Smooth muscle cell (in vitro differentiated cells): Measurements from ENCODE around the gene TIGAR. TPM values are rescaled to one million over a fixed set of nuclear protein-coding genes. Genes with fewer than 3 reads are reported as not detected.
A peak's percentile ranks its signal among the peaks of the same experiment; 100 is the strongest.

Experiments
- DNase-seq: peaks from one replicate; lab custom pipeline; 2025; ENCODE audit not compliant: unreplicated experiment; lab: John Stamatoyannopoulos, UW
- H2AFZ ChIP-seq: fragments of 200-600 bp; sonication (generic); 2 replicates; pipeline ENCODE4 v1.6.0; 2016; ENCODE audit warnings: antibody characterized with exemption, low read depth, mild to moderate bottlenecking
- H3F3A ChIP-seq: fragments of 200-600 bp; sonication (generic); 2 replicates; pipeline ENCODE4 v1.6.0; 2017; ENCODE audit warnings: antibody characterized with exemption, low read depth
- H3K27ac ChIP-seq: fragments of 200-600 bp; sonication (generic); 2 replicates; pipeline ENCODE4 v1.5.1; 2016; ENCODE audit warnings: low read depth, mild to moderate bottlenecking
- H3K27me3 ChIP-seq: fragments of 200-600 bp; sonication (generic); 2 replicates; pipeline ENCODE4 v1.6.1; 2016; ENCODE audit warnings: low read depth, mild to moderate bottlenecking
- H3K36me3 ChIP-seq: fragments of 200-600 bp; sonication (generic); 2 replicates; pipeline ENCODE4 v1.5.1; 2016; ENCODE audit warnings: low read depth
- H3K4me1 ChIP-seq: fragments of 200-600 bp; sonication (generic); 2 replicates; pipeline ENCODE4 v1.5.1; 2016; ENCODE audit warnings: low read depth
- H3K4me2 ChIP-seq: fragments of 200-600 bp; sonication (generic); 2 replicates; pipeline ENCODE4 v1.6.0; 2016; ENCODE audit warnings: mild to moderate bottlenecking
- H3K4me3 ChIP-seq: fragments of 200-600 bp; sonication (generic); 2 replicates; pipeline ENCODE4 v1.5.1; 2016; ENCODE audit warnings: mild to moderate bottlenecking
- H3K79me2 ChIP-seq: fragments of 200-600 bp; sonication (generic); 2 replicates; pipeline ENCODE4 v1.6.0; 2016; ENCODE audit warnings: low read depth, mild to moderate bottlenecking
- H3K9ac ChIP-seq: fragments of 200-600 bp; sonication (generic); 2 replicates; pipeline ENCODE4 v1.6.0; 2016; ENCODE audit warnings: low read depth
- H3K9me3 ChIP-seq: fragments of 200-600 bp; sonication (generic); replicated peaks from 2 replicates; pipeline ENCODE4 v1.5.1; 2016; ENCODE audit warnings: low read depth
- H4K20me1 ChIP-seq: fragments of 200-600 bp; sonication (generic); 2 replicates; pipeline ENCODE4 v1.6.0; 2016; ENCODE audit warnings: low read depth
- CTCF ChIP-seq: fragments of 200-600 bp; sonication (generic); IDR thresholded peaks from 2 replicates; pipeline ENCODE4 v1.5.1; 2017; ENCODE audit warnings: borderline replicate concordance, mild to moderate bottlenecking, antibody characterized with exemption; ENCODE audit not compliant: insufficient read depth, poor library complexity, severe bottlenecking
- WGBS: methylation state at CpG from one replicate; pipeline ENCODE4 v1.1.7; 2016; ENCODE audit warnings: low lambda C conversion rate; 5-methylcytosine and 5-hydroxymethylcytosine counted together
- polyA plus RNA-seq: library from polyadenylated mRNA; unstranded; fragments of >200 nt; fragmentation: Nextera tagmentation; extraction: Ambion mirVana; gene quantifications from 2 replicates; pipeline ENCODE4 v1.2.1, GENCODE V29; 2016
- total RNA-seq: library from RNA; depleted of rRNA; stranded (reverse); fragments of >200 nt; gene quantifications from 2 replicates; pipeline ENCODE4 v1.2.3, GENCODE V29; 2014

The TIGAR gene
- total RNA-seq (21.0 and 21.6 TPM in 2 replicates), polyA plus RNA-seq (26.1 and 36.0 TPM in 2 replicates)

- no peaks in the 10 kb centered on the region for H3K36me3 ChIP-seq
- no peak for TF ChIP-seq CTCF
- 1% methylated on average over 73 of the region's 76 CpGs for WGBS
Measured at GRCh38 chr12:4320853-4321701, at the start of gene TIGAR. Gene TIGAR, plus strand, starts transcription at chr12:4321213. Its CDS starts 59 bp downstream, at chr12:4321272.

GRCh38 chr12:4271717-4272423, 49.1 kb upstream of the TIGAR start:
- H3K36me3 ChIP-seq: no peaks in the 10 kb centered on the region
- peak overlapping the region; percentile 96 for H3K4me2 ChIP-seq
- 1% methylated on average over 27 of the region's 43 CpGs for WGBS
- H3K9me3 ChIP-seq: no peaks in the 10 kb centered on the region
- peaks cover 5% of the 10 kb centered on the region for H3F3A ChIP-seq
- H2AFZ ChIP-seq: peak overlapping the region; percentile 69
- peak overlapping the region; percentile 84 for H3K4me3 ChIP-seq
- peak overlapping the region; percentile 70 for H3K9ac ChIP-seq
- H3K4me1 ChIP-seq: peaks cover 19% of the 10 kb centered on the region
- peaks cover 33% of the 10 kb centered on the region for H3K79me2 ChIP-seq
- DNase-seq: peak; percentile 64
- H3K27me3 ChIP-seq: peaks cover 13% of the 10 kb centered on the region
- H3K27ac ChIP-seq: peak overlapping the region; percentile 98
- peaks cover 27% of the 10 kb centered on the region for H4K20me1 ChIP-seq
- no peak for TF ChIP-seq CTCF

More at GRCh38 chr12:4320853-4321701, at the start of gene TIGAR:
- Histone ChIP-seq H3K9me3 (no peaks in the 10 kb centered on the region), H4K20me1 (peaks cover 39% of the 10 kb centered on the region), H3K4me1 (peaks cover 9% of the 10 kb centered on the region), H3K4me3 (peak within 1 kb of the TSS; percentile 94), H3K27me3 (no peaks in the 10 kb centered on the region), H3F3A (peaks cover 3% of the 10 kb centered on the region), H3K9ac (peak within 1 kb of the TSS; percentile 94), H2AFZ (peak within 1 kb of the TSS; percentile 87), H3K27ac (peak within 1 kb of the TSS; percentile 97), H3K79me2 (peaks cover 47% of the 10 kb centered on the region), H3K4me2 (peak within 1 kb of the TSS; percentile 96)
- DNase-seq: peak; percentile 71

GRCh38 chr12:4272424-4273272, 48.4 kb upstream of the TIGAR start:
- Histone ChIP-seq H4K20me1 (peaks cover 35% of the 10 kb centered on the region), H2AFZ (peak overlapping the region; percentile 15), H3K4me1 (peaks cover 19% of the 10 kb centered on the region), H3K27me3 (peaks cover 5% of the 10 kb centered on the region), H3K4me2 (peak overlapping the region; percentile 96), H3K27ac (peak overlapping the region; percentile 98), H3K4me3 (peak overlapping the region; percentile 84), H3F3A (peaks cover 8% of the 10 kb centered on the region), H3K36me3 (no peaks in the 10 kb centered on the region), H3K9me3 (no peaks in the 10 kb centered on the region), H3K9ac (peak overlapping the region; percentile 7), H3K79me2 (peaks cover 39% of the 10 kb centered on the region)
- DNase-seq: no peak
- TF ChIP-seq CTCF: no peak
- WGBS: under 1% methylated on average over 51 of the region's 62 CpGs
